ENCODE data around the gene ERVK3-1. TPM values are rescaled to one million over a fixed set of nuclear protein-coding genes. Genes with fewer than 3 reads are reported as not detected.

The ERVK3-1 gene
- total and polyA plus RNA-seq, 2 of the 13 experiments (the other 11 are each of a cell fraction or from before 2014, with no cell fraction given), result 28.5 to 38.7 TPM

GRCh38 chr19:58278541-58279041 lies 26.6 kb upstream of the ERVK3-1 start, which contains the start of gene ZNF8 (continued):
- no peak for TF ChIP-seq ZNF770 (CRISPR knock-in tag; IDR thresholded peaks at IDR 0.05)
- TF ChIP-seq TRIM22 (IDR thresholded peaks at IDR 0.05), result no peak
- no peak for TF ChIP-seq PBX3 (CRISPR knock-in tag; IDR thresholded peaks at IDR 0.05; ENCODE audit: borderline replicate concordance)
- TF ChIP-seq ZNF264 (CRISPR knock-in tag; IDR thresholded peaks at IDR 0.05), result no peak
- TF ChIP-seq FOSL2 (CRISPR knock-in tag; IDR thresholded peaks at IDR 0.05), result peak; percentile 48; the same call in 1 of the 2 replicates
- 0 out of 2 replicates have a peak, but pooled peaks have one; percentile 38 for TF ChIP-seq ZNF782 (CRISPR knock-in tag; IDR thresholded peaks at IDR 0.05; ENCODE audit: borderline replicate concordance)
- peak; percentile 61; the same call in 1 of the 2 replicates for TF ChIP-seq SNAPC2 (CRISPR knock-in tag; IDR thresholded peaks at IDR 0.05)
- TF ChIP-seq EHMT2 (IDR thresholded peaks at IDR 0.05; ENCODE audit: borderline replicate concordance, low read depth, low read length), result no peak; the same call in 1 of the 2 replicates
- TF ChIP-seq ZNF234 (CRISPR knock-in tag; conservative IDR thresholded peaks at IDR 0.05), result no peak
- TF ChIP-seq ZMYM4 (CRISPR knock-in tag; IDR thresholded peaks at IDR 0.05), result peak; percentile 86
- peak; percentile 95 for TF ChIP-seq ZNF143 (CRISPR knock-in tag; IDR thresholded peaks at IDR 0.05)
- TF ChIP-seq ASH2L (IDR thresholded peaks at IDR 0.05; ENCODE audit: insufficient read length, low read depth, low read length), result no peak
- peak; percentile 40 for TF ChIP-seq ZNF781 (CRISPR knock-in tag; IDR thresholded peaks at IDR 0.05; ENCODE audit: borderline replicate concordance, not compliant biosample characterization)
- 0 out of 2 replicates have a peak, but pooled peaks have one; percentile 24 for TF ChIP-seq ATF1 (CRISPR knock-in tag; IDR thresholded peaks at IDR 0.05)
- no peak for TF ChIP-seq KLF13 (CRISPR knock-in tag; IDR thresholded peaks at IDR 0.05)
- no peak; the same call in 1 of the 2 replicates for TF ChIP-seq TMF1 (CRISPR knock-in tag; IDR thresholded peaks at IDR 0.05; ENCODE audit: low read depth)
- no peak for TF ChIP-seq MZF1 (CRISPR knock-in tag; IDR thresholded peaks at IDR 0.05; ENCODE audit: borderline replicate concordance)
- no peak; the same call in 1 of the 2 replicates for TF ChIP-seq ZNF737 (CRISPR knock-in tag; IDR thresholded peaks at IDR 0.05; ENCODE audit: borderline replicate concordance)
- no peak for TF ChIP-seq MTF2 (CRISPR knock-in tag; IDR thresholded peaks at IDR 0.05; ENCODE audit: borderline replicate concordance)
- peak; percentile 74 for TF ChIP-seq ZFY (CRISPR knock-in tag; IDR thresholded peaks at IDR 0.05)
- TF ChIP-seq ESRRA (CRISPR knock-in tag; IDR thresholded peaks at IDR 0.05; ENCODE audit: low read depth), result peak; percentile 29; the same call in 1 of the 2 replicates
- TF ChIP-seq THAP8 (CRISPR knock-in tag; IDR thresholded peaks at IDR 0.05; ENCODE audit: borderline replicate concordance), result no peak
- peak; percentile 57 for TF ChIP-seq GATAD2A (CRISPR knock-in tag; IDR thresholded peaks at IDR 0.05)
- peak; percentile 81 for TF ChIP-seq ARNT2 (CRISPR knock-in tag; IDR thresholded peaks at IDR 0.05; ENCODE audit: low read depth)
- no peak for TF ChIP-seq HOXD1 (CRISPR knock-in tag; IDR thresholded peaks at IDR 0.05)
- TF ChIP-seq ZNF350 (CRISPR knock-in tag; IDR thresholded peaks at IDR 0.05; ENCODE audit: borderline replicate concordance, low read depth), result peak; percentile 87
